OCI-LY7 (cell line): ENCODE measurements around the gene IQCK. TPM values are rescaled to one million over a fixed set of nuclear protein-coding genes. Genes with fewer than 3 reads are reported as not detected.
A peak's percentile ranks its signal among the peaks of the same experiment; 100 is the strongest.

Experiments
- BruUV-seq: library from RNA; stranded (reverse); fragments of 400-500 nt; replicated peaks from 2 replicates; lab custom pipeline; 2021; lab: Mats Ljungman, UMichigan
- CTCF ChIA-PET: fragments of 300-600 bp; sonication (Branson Sonifier 250); formaldehyde crosslinking; loops from one replicate; lab custom pipeline; 2022; ENCODE audit warnings: antibody characterized with exemption; ENCODE audit not compliant: unreplicated experiment; lab: Charles Lee
- POLR2A ChIA-PET: fragments of 300-600 bp; sonication (Branson Sonifier 250); formaldehyde crosslinking; loops from one replicate; lab custom pipeline; 2022; ENCODE audit warnings: antibody characterized with exemption; lab: Charles Lee
- DNase-seq: peaks from one replicate; pipeline ENCODE4 v3.0.0-alpha.2; 2015; ENCODE audit warnings: low spot score
- H2AFZ ChIP-seq: fragments of 200-600 bp; sonication (generic), shearing (Covaris generic); 2 replicates; pipeline ENCODE4 v1.6.1; 2014; ENCODE audit warnings: mild to moderate bottlenecking, antibody characterized with exemption, low read length, moderate library complexity
- H3K27ac ChIP-seq: fragments of 200-600 bp; sonication (generic); 2 replicates; pipeline ENCODE4 v1.5.1; 2014; ENCODE audit warnings: mixed run types, low read depth, mild to moderate bottlenecking, moderate library complexity, low read length, inconsistent platforms; ENCODE audit not compliant: poor library complexity, severe bottlenecking
- H3K36me3 ChIP-seq: fragments of 200-600 bp; sonication (generic); 2 replicates; pipeline ENCODE4 v1.6.1; 2014; ENCODE audit warnings: mild to moderate bottlenecking, antibody characterized with exemption, low read length, moderate library complexity, mixed read lengths; ENCODE audit not compliant: insufficient read depth
- H3K4me1 ChIP-seq: fragments of 200-600 bp; sonication (generic); 2 replicates; pipeline ENCODE4 v1.5.1; 2014; ENCODE audit warnings: mild to moderate bottlenecking, low read length; ENCODE audit not compliant: insufficient read depth, poor library complexity, severe bottlenecking
- H3K4me2 ChIP-seq: fragments of 200-600 bp; sonication (generic); 2 replicates; pipeline ENCODE4 v1.6.1; 2014; ENCODE audit warnings: mild to moderate bottlenecking, low read length
- H3K4me3 ChIP-seq: fragments of 200-600 bp; sonication (generic); 2 replicates; pipeline ENCODE4 v1.5.1; 2014; ENCODE audit warnings: mild to moderate bottlenecking, low read depth, low read length; ENCODE audit not compliant: poor library complexity, severe bottlenecking
- H3K79me2 ChIP-seq: fragments of 200-600 bp; sonication (generic); 2 replicates; pipeline ENCODE4 v1.6.1; 2016; ENCODE audit warnings: low read depth, mild to moderate bottlenecking, low read length, moderate library complexity, mixed read lengths; ENCODE audit not compliant: insufficient read depth
- H3K9me2 ChIP-seq: fragments of 200-600 bp; sonication (generic); 2 replicates; pipeline ENCODE4 v1.6.1; 2016; ENCODE audit warnings: mild to moderate bottlenecking, low read length, mixed read lengths; ENCODE audit not compliant: insufficient read depth
- H3K9me3 ChIP-seq: fragments of 200-600 bp; sonication (generic); 2 replicates; pipeline ENCODE4 v1.6.1; 2014; ENCODE audit warnings: mild to moderate bottlenecking, mixed run types, low read length, mixed read lengths
- H4K20me1 ChIP-seq: fragments of 200-600 bp; sonication (generic); 2 replicates; pipeline ENCODE4 v1.6.1; 2014; ENCODE audit warnings: mild to moderate bottlenecking, antibody characterized with exemption, low read length, moderate library complexity, mixed read lengths; ENCODE audit not compliant: insufficient read depth
- CTCF ChIP-seq: fragments of 200-600 bp; sonication (generic); conservative IDR thresholded peaks from 2 replicates; pipeline ENCODE4 v1.5.1; 2014; ENCODE audit warnings: mild to moderate bottlenecking, antibody characterized with exemption, low read length, moderate library complexity, mixed read lengths
- EZH2phosphoT487 ChIP-seq: fragments of 200-600 bp; sonication (generic); IDR thresholded peaks from 2 replicates; pipeline ENCODE4 v1.6.1; 2018; ENCODE audit warnings: low read depth, borderline replicate concordance, mild to moderate bottlenecking, mixed run types, antibody characterized with exemption, low read length, moderate library complexity, mixed read lengths
- intact Hi-C: fragments of 100-400 bp; cut with micrococcal nuclease; formaldehyde crosslinking; loops from one replicate; pipeline ENCODE4 v1.10.0; 2022; ENCODE audit not compliant: unreplicated experiment
- total RNA-seq, 2 experiments: library from RNA; depleted of rRNA in 1 of 2; stranded (reverse); fragments of >200 nt in 1 of 2; shearing (Covaris generic) in 1 of 2; gene quantifications; 2 replicates each; pipeline ENCODE4 v1.2.3, GENCODE V29; 2014 to 2022

IQCK gene
- total RNA-seq, 2 experiments from 2014 or later = 2.2 to 4.3 TPM

GRCh38 chr16:19712418-19713058, 5.5 kb upstream of the IQCK start:
- Histone ChIP-seq H3K36me3 (peaks cover 71% of the 10 kb centered on the region), H3K27ac (no peak overlapping the region), H2AFZ (no peak overlapping the region), H3K9me2 (no peaks in the 10 kb centered on the region), H3K79me2 (peaks cover 39% of the 10 kb centered on the region), H3K4me2 (no peak overlapping the region), H3K4me1 (peaks cover 11% of the 10 kb centered on the region), H3K4me3 (no peak overlapping the region), H4K20me1 (peaks cover 14% of the 10 kb centered on the region), H3K9me3 (no peaks in the 10 kb centered on the region)
- no peak for DNase-seq
- no peak for TF ChIP-seq CTCF
- TF ChIP-seq EZH2phosphoT487 = no peak
- BruUV-seq = no TSS peak
- ChIA-PET CTCF (no interaction called here), POLR2A (interaction anchor here (1.2 kb wide), 1 partner anchor 14 kb away, joined by 3 read pairs; no protein-coding TSS in a partner anchor)
- intact Hi-C loops = no loop called here

GRCh38 chr16:19713697-19714096, 4.4 kb upstream of the IQCK start:
- TF ChIP-seq CTCF = no peak
- TF ChIP-seq EZH2phosphoT487 = no peak
- intact Hi-C loops = no loop called here
- Histone ChIP-seq H3K4me3 (no peak overlapping the region), H3K36me3 (peaks cover 64% of the 10 kb centered on the region), H2AFZ (no peak overlapping the region), H3K27ac (no peak overlapping the region), H3K4me2 (no peak overlapping the region), H3K4me1 (peaks cover 11% of the 10 kb centered on the region), H3K79me2 (peaks cover 43% of the 10 kb centered on the region), H3K9me2 (no peaks in the 10 kb centered on the region), H4K20me1 (peaks cover 14% of the 10 kb centered on the region), H3K9me3 (no peaks in the 10 kb centered on the region)
- DNase-seq = no peak
- ChIA-PET CTCF (no interaction called here), POLR2A (no interaction called here)
- BruUV-seq = no TSS peak

- peaks cover 43% of the 10 kb centered on the region for H3K79me2 ChIP-seq
- H4K20me1 ChIP-seq = peaks cover 14% of the 10 kb centered on the region
- POLR2A ChIA-PET = interaction anchor here (0.7 kb wide), 1 partner anchor 102 kb away, joined by 4 read pairs; no protein-coding TSS in a partner anchor
- no peaks in the 10 kb centered on the region for H3K9me2 ChIP-seq
- H3K27ac ChIP-seq = no peak overlapping the region
- no peak for DNase-seq
- H3K4me1 ChIP-seq = peaks cover 19% of the 10 kb centered on the region
- H3K9me3 ChIP-seq = no peaks in the 10 kb centered on the region
- intact Hi-C loops = loop anchor here (5.0 kb wide), 1 partner anchor 158 kb away; the partner anchor contains the start of gene VPS35L
- H3K4me2 ChIP-seq = peak overlapping the region; percentile 75; the same call in 1 of the 2 replicates
- H3K4me3 ChIP-seq = no peak overlapping the region
- TF ChIP-seq CTCF = no peak
- no peak for TF ChIP-seq EZH2phosphoT487
- no TSS peak for BruUV-seq
- no peak overlapping the region for H2AFZ ChIP-seq
- CTCF ChIA-PET = no interaction called here
- H3K36me3 ChIP-seq = peaks cover 46% of the 10 kb centered on the region
These were observed 2.5 kb upstream of the IQCK start for GRCh38 chr16:19715566-19715965.
